GM21390 (cell line): ENCODE data around the gene STAT4.

ENCODE experiments used
- ATAC-seq: cut with Tn5 transposase; IDR thresholded peaks from one replicate; pipeline ENCODE4 v1.9.1; 2021; ENCODE audit not compliant: unreplicated experiment

The STAT4 gene

DNA sequence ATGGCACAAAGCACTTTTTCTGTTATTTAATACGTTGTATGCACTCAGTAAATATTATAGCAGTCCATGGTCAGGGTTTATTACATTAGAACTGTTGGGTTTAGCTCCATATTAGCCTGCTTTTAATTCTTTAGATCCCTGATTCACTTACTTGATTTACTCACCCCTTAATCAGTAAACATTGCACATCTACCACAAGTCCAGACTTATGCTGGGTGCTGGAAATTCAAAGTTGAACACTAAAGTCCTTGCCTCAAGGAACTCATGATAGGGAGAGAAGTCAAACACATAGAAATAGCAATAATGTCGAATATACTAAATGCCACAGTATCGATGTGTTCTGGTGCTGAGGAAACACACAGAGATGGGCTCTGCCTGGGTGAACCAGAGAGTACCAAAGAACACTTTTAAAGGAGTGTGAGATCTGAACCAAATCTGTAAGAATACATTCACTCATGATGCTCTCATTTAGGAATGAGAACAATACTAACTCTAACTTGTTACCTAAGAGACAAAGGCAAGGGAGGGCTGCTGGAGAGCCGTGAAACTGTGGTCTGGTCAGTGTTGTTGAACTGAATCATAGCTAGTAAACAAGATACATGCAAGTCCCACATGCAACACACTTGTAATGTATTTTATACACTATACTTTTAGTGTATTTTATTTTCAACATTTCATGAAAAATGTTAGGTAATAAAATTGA lies 4.9 kb downstream of the STAT4 start:
- ATAC-seq = no peak

DNA sequence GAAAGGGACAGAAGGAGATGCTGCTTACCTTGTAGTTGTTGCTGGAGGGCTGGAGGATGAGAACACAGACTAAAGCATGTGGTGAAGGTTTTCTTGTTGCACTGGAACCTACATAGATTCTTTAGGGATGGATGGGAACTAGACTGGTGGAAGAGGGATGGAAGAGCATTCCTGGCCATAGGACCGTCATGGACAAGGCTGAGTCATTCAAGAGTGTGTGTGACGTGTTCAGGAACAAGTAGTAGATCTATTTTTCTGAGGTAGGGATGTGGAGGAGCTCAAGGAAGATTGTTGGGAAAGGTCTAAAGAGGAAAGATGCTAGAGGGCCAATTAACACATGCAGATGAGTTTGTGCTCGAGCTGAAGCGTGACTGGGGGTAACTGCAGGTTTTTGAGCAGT lies 6.6 kb downstream of the STAT4 start:
- no peak for ATAC-seq

DNA sequence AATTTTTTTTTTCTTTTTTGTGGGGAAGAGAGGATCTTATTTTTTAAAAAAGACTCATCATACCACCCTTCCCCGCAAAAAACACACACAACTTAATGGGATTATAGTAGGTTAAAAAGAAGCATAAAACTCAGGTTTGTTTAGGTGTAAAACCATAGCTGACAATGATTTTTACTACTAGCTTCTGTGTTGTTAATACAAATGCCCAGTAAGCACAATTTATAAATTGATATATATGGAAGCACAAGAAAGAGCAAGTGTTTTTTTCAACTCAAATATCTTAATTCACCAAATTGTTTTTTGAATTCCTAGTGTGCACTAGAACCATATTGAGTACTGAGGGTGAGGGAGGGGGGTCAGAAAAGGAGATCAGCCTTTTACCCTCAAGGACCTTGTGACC lies 7.0 kb downstream of the STAT4 start:
- ATAC-seq = no peak

DNA sequence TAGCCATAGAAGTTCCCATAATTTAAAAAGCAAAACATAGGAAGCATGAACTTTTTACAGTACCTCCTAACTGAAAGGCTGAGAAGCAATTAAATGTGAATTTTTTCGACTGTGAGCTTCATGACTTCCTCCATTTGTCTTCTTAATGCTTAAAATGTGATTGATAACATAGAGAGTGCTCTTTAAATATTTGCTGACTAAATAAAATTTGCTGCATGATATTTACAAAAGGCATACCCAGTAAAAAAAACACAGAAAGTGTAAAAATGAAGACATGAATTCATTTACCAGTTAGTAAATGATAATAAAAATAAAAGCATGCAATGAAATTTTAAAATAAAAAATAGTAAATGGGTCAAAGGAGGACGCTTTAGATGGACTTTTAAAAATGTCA lies 21.9 kb downstream of the STAT4 start:
- ATAC-seq = no peak

DNA sequence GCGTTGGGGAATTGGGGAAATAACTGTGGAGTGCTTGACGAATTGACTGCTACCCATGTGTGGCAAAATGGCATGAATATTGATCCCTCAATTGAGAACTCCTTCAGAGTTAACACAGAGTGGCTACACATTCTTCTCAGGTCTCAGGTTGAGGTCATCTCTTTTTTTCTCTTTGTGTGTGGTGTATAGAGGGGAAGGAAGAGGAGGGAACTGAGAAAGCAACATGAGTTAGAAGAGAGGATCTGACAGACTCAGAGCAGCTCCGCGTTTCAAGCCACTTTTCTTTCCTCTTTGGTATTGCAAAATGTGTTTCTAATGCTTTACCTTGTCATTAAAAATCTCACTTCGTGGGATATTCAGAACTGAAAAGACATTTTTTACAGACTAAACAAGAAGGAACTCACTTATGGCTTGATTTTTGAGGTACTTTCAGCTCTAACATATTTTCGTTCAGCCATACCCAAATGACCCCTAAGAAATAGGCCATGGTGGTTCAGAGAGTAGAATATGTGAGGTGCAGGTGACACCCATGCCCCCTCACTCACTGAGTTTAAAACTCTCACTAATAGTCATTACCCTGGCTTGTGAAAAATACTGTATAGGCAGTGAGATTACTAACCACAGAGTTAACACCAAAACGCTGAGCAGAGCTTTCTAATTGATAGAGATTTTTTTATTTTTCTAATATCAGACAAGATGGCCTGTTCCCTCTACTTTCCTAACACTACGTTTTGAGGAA lies 22.5 kb downstream of the STAT4 start:
- peak; percentile 93 for ATAC-seq

DNA sequence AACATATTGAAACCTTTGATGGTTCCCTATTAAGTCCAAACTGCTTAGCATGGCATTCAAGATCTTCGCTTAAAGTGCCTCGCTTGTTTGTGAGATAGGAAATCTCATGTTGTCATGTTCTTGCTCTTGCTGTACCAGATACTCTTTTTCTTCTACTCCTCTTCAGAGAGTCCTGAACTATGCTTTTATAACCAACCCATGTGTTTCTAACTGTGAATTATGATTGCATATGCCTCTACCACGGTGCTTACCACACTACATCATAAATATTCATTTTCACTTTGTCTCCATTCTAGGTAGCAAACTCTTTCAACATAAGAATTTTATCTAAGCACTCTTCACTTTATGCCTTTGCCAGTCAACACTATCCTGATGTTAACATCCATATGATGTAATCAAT lies 23.6 kb downstream of the STAT4 start:
- ATAC-seq = no peak

DNA sequence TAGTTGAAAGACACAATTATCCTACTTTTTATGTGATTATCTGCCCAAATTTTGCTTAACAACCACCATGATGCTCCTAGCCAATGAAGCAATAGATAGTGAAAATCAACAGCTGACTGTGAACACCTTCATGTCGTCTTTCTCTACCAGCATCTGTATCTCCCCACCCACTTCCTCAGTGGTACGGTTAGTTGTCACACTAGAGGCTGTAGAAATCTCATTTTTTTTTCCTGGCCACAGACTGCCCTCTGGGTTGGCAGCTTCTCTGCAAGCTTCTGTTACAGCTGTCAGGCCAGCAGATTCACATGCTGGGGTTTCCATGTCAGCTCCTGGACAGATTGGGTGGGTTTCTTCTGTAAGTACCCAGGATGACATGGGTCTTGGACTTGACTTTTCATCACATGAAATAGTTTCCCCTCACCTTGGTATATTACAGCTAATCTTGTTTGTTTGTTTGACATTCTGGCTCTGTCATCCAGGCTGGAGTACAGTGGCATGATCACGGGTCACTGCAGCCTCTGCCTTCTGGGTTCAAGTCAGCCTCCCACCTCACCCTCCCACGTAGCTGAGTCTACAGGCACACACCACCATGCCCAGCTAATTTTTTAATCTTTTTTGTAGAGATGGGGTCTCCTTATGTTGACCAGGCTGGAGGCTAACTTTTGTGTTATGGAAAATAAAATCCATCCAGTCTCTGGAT lies 24.3 kb downstream of the STAT4 start:
- no peak for ATAC-seq

DNA sequence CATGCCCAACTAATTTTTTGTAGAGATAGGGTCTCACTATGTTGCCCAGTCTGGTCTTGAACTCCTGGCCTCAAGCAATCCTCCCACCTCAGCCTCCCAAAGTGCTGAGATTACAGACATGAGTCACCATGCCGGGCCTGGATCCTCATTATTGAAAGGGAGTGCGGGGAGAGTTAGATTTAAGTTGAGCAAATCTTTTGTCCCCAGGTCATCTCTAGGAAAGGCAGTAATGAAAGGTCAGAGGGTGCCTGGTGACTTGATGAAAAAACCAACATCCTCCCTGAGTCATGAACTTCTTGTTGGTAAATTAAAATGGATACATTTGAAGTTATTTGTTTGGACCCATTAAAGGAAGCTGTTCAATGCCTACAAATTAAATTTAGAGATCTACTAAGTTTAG lies 25.1 kb downstream of the STAT4 start:
- no peak for ATAC-seq

DNA sequence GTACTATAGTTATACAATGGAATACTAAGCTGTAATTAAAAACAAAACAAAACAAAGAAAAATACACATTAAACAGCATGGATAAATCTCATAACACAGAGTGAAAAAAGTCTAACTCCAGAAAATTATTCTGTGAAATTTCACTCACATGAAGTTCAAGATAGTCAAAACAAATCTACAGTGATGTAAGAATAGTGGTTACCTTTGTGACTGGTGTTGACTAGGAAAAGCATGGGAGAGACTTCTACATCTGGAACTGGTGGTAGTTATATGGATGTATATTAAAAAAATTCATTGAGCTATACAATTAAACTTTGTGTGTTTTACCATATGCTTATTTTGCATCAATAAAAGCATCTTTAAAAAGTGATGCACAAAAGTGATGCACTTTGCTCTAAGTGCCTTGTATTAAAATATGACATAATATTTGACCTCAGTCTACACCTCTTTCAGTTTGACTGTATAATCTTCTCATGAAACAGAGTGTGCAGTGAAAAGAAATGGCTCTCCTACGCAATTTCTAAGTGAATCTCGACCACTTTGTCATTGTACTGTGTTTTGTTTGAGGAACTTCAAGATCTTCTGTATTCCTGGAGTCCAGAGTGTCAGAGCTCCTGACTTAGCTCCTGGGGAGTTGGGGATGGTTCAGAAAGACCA lies 28.0 kb downstream of the STAT4 start:
- ATAC-seq = peak; percentile 79

DNA sequence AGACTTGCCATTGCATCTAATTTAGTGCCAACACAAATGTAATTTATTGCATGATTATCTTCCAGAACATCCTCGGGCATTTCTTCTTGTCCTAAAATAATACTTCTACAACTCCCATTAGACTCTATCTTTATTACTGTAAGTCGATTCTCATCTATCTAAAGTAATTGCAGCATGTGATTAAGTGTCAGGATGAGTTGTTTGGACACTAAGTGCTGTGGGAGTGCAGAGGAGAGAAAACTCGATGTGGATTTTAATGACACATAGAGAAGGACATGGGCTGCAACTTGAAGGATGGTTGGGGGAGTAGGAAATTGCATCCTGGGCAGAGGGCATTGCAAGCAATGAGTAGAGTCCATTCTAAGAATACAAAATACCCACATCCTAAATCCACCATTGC lies 33.5 kb downstream of the STAT4 start:
- ATAC-seq = no peak

DNA sequence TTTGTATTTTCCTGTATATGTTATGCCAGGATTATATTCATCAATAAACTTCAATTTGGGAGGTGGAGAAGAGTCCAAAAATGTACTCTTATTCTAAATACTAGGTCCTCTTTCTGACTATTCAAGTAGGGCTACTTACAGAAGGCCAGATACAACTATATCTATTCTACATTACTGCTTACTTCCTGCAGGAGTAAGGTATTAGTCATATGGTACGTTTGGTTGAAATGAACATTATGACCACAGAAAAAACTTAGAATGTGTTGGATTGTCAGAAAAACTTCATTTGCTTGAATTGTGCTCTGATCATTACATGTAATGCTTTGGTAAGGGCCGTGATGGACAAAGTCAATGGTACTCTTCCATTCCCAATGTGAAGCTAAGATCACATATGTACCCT lies 35.0 kb downstream of the STAT4 start:
- peak; percentile 34 for ATAC-seq

DNA sequence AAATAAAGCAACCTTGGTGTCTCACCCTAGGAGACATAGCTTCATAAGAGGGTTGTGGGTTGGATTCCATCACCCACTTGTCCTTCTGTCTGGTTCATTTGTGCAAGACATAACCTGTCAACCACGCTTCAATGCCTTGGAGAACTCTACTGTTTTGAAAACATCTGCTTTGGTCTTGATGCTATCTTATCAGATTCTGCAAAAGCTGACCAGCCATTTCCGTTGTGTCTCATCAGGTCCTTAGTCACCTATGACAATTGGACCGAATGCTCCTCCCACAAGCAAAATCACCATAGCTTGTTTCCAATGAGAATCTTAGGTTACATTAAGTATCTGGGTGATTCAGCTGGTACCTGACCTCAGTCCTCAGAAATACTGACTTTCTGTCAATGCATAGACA lies 35.4 kb downstream of the STAT4 start:
- ATAC-seq = peak; percentile 30

DNA sequence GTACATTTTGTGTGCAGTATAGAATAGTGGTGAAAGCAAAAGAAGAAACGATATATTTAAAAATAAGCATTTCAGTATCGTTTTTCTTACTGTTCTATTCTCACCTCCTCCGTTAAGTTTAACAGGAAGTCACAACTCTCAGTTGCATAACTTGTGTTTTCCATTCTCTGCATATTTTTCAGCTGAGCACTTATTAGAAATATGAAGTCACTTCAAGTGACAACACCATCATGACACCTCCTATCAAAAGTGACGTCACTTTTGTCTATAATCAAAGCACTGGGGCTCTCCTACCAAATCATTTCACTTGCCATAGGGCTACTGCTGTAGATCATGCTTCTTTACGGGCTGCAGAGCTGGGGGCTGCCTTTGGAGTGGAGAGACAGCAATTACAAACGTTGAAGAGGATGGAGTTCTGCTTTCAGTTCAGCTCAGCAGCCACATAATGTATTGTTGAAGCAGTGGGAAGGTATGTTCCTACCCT lies 36.3 kb downstream of the STAT4 start:
- ATAC-seq = peak; percentile 88

DNA sequence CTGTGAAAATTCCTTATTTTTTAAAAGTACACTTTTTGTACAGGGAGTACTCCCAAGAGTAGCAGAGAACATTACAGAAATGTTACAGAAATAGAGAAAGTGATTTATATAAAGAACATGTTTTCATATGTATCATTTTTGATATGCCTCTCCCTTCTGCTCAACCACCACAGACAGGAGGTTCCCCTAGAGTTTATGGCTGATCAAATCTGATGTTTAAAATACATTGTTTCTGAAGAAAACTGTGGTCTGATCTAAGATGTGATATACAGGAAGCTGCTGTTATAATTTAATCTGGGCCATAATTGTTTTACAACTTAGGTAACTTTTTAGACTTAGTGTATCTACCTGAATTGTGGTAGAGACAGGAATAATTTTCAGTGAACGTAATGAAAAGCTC lies 37.0 kb downstream of the STAT4 start:
- ATAC-seq = no peak

DNA sequence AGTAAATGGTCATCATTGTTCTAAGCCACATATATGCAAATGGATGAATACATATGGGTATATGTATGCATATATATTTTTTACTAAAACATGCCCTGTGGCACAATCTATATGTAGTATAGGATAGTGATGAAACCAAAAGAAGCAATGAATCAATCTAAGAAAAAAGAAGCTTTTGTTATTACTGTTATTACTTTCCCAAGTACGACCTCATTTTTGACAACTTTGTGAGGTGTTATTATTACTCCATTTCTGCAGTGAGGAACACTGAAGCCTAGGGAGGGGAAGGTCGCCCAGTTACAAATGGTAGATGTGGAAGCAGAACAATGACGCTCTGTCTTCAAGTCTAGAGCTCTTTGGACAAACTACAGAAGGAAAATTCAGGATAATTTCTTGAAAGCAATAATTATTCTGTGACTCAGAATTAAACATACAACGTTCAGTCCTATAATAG lies 38.3 kb downstream of the STAT4 start:
- ATAC-seq = no peak

DNA sequence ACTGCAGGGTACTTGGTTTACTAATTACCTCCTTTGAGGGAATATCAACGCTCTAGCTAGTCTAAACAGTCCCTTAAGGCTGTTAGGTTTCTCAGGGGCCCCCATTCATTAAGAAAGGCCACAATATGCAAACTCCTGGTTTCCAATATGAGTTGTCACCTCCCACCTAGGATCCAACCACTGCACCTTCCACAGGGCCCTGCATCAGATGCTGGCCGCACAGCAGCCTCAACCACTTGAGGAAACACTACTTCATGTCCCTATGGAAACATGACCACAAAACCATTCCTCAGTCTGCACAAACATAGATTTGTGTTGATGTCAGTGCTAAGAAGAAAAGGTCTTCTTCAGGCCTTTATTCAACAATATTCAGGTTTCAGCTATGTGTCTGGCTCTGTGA lies 40.9 kb downstream of the STAT4 start:
- ATAC-seq = no peak

DNA sequence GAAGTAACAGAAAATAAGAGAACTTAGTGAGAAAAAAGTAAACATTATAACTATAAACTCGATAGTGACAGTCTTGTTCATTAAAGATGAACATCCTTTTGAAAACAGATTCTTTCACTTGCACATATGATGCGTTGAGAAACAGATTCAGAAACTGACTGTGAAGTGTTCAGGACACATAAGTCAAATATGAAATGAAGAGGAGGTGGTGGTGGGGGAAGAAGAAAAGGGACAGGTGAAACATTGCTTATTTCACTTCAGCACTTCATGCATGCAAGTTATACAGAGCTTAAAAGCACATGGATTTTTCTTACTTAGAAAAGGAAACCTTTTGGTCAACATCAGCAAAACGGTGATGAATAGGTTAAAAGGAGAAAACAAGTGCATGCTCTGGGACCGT lies 42.5 kb downstream of the STAT4 start:
- ATAC-seq = no peak

DNA sequence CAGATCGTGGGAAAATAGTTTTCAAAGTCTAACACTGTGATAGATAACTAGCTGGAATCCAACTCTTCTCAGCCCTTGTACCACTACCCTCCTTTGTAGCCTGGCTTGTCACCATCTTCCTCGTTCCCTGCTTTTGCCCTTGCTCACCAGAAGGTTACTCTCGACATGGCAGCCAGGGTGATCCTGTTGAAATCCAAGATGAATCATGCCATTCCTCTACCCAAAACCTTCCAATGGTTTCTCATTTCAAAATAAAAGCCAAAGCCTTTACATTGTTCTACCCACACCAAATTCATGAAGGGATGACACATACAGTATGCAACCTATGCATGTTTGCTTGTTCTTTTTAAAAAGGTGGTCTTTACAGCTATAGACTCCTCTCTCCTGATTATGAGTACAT lies 45.7 kb downstream of the STAT4 start:
- no peak for ATAC-seq

DNA sequence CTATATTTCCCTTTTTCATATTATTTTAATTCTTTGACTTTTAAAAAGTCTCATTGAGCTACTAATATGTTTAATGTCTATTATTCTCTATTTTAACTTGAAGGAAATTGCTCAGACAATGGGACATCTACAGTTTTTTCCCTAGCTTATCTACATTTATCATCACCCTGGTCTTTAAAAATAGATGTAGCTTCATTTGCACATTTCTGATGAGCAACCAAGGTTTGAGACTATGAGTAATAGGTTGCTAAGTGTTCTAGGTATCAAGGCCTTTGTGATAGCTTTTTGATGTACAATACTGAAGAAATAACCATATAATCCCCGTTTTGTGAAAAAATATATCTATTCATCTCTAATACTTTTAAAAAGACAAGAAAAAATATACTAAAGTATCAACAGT lies 47.0 kb downstream of the STAT4 start:
- ATAC-seq = no peak

DNA sequence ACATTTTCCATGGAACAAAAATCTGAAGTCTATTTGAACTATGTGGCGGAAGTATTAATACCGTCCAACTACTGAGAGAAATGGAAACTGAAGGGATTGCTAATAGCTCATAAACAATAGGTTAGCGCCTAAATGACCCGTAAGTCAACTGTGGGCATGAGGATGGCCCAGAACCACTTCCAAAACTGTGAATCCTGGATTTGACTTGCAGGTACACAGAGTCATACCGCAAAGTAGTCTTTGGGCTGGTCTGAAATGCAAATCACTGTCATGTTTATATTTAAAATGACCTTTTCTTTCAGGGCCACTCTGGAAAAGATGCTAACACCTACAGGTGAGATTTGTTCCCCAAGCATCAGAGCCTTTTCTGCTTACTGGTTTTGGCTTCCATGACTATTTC lies 50.6 kb downstream of the STAT4 start:
- ATAC-seq = no peak

DNA sequence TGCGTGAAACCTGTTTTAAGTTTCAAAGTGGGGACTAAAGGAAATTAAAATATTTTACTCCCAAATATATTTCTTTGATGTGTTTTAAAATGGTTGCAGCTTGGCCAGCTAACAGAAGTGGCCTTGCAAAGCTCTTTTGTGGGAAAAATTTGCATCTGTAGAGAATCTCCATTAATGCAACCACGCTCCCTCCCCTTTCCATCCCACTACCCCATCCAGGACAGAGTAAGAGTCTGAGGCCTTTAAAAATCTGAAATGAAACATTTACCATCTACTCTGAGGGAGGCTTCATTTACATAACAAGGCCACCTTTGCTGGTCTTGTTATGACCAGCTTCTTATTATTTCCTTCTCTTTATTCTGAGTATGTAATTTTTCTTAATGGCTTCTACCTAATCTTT lies 63.5 kb downstream of the STAT4 start:
- no peak for ATAC-seq
